HEK293T (cell line): ENCODE measurements around the gene RYK.

Experiments used
- ELF4 ChIP-seq: fragments of 450-650 bp; IDR thresholded peaks from 2 replicates; pipeline ENCODE4 v1.6.1; 2017; ENCODE audit warnings: antibody characterized with exemption
- FOXA1 ChIP-seq: fragments of 450-650 bp; IDR thresholded peaks from 2 replicates; pipeline ENCODE4 v1.6.1; 2016; ENCODE audit warnings: mild to moderate bottlenecking
- SP1 ChIP-seq: fragments of 450-650 bp; IDR thresholded peaks from 2 replicates; pipeline ENCODE4 v1.6.1; 2017
- SUZ12 ChIP-seq: fragments of 450-650 bp; IDR thresholded peaks from 2 replicates; pipeline ENCODE4 v1.6.1; 2016; ENCODE audit warnings: mild to moderate bottlenecking
- TARDBP ChIP-seq: fragments of 450-650 bp; IDR thresholded peaks from 2 replicates; pipeline ENCODE4 v1.6.1; 2016

GRCh38 chr3:134298249-134298648 is 47.6 kb upstream of the RYK start:
- no peak for TF ChIP-seq SUZ12
- no peak for TF ChIP-seq SP1
- no peak for TF ChIP-seq ELF4
- no peak for TF ChIP-seq FOXA1
- no peak for TF ChIP-seq TARDBP
